GM23248 (cell line): ENCODE measurements around the gene FHL2. TPM values are rescaled to one million over a fixed set of nuclear protein-coding genes. Genes with fewer than 3 reads are reported as not detected.

ENCODE experiments used
- DNase-seq: peaks from one replicate; pipeline ENCODE4 v3.0.0-alpha.2; 2015
- H2AFZ ChIP-seq: fragments of 200-600 bp; sonication (generic); 2 replicates; pipeline ENCODE4 v1.6.1; 2016; ENCODE audit warnings: antibody characterized with exemption
- H3F3A ChIP-seq: fragments of 200-600 bp; sonication (generic); 2 replicates; pipeline ENCODE4 v1.6.1; 2016; ENCODE audit warnings: mild to moderate bottlenecking, antibody characterized with exemption, mixed run types; ENCODE audit not compliant: insufficient read depth
- H3K27ac ChIP-seq: fragments of 200-600 bp; sonication (generic); 2 replicates; pipeline ENCODE4 v1.5.1; 2016; ENCODE audit warnings: mild to moderate bottlenecking
- H3K27me3 ChIP-seq: fragments of 200-600 bp; sonication (generic); replicated peaks from 2 replicates; pipeline ENCODE4 v1.6.1; 2016; ENCODE audit warnings: mild to moderate bottlenecking; ENCODE audit not compliant: insufficient read depth
- H3K36me3 ChIP-seq: fragments of 200-600 bp; sonication (generic); 2 replicates; pipeline ENCODE4 v1.6.1; 2016; ENCODE audit warnings: low read depth, mild to moderate bottlenecking
- H3K4me1 ChIP-seq: fragments of 200-600 bp; sonication (generic); 2 replicates; pipeline ENCODE4 v1.6.1; 2016; ENCODE audit warnings: mild to moderate bottlenecking; ENCODE audit not compliant: insufficient read depth
- H3K4me2 ChIP-seq: fragments of 200-600 bp; sonication (generic); one replicate; pipeline ENCODE4 v1.6.1; 2016; ENCODE audit warnings: mild to moderate bottlenecking; ENCODE audit not compliant: unreplicated experiment
- H3K4me3 ChIP-seq: fragments of 200-600 bp; sonication (generic); 2 replicates; pipeline ENCODE4 v1.5.1; 2016; ENCODE audit warnings: mild to moderate bottlenecking
- H3K79me2 ChIP-seq: fragments of 200-600 bp; sonication (generic); 2 replicates; pipeline ENCODE4 v1.6.1; 2016; ENCODE audit warnings: mild to moderate bottlenecking; ENCODE audit not compliant: insufficient read depth
- H3K9ac ChIP-seq: fragments of 200-600 bp; sonication (generic); 2 replicates; pipeline ENCODE4 v1.6.1; 2016; ENCODE audit warnings: mild to moderate bottlenecking
- H3K9me2 ChIP-seq: fragments of 200-600 bp; sonication (generic); 2 replicates; pipeline ENCODE4 v1.6.1; 2016; ENCODE audit warnings: mixed run types, mild to moderate bottlenecking, moderate library complexity; ENCODE audit not compliant: insufficient read depth
- H3K9me3 ChIP-seq: fragments of 200-600 bp; sonication (generic); one replicate; pipeline ENCODE4 v1.6.1; 2017; ENCODE audit warnings: low read depth
- H4K20me1 ChIP-seq: fragments of 200-600 bp; sonication (generic); 2 replicates; pipeline ENCODE4 v1.6.0; 2016; ENCODE audit not compliant: insufficient read depth
- EZH2 ChIP-seq: fragments of 200-600 bp; sonication (generic); IDR thresholded peaks from 2 replicates; pipeline ENCODE4 v1.6.1; 2018; ENCODE audit warnings: antibody characterized with exemption, mild to moderate bottlenecking; ENCODE audit not compliant: insufficient read depth, poor library complexity, severe bottlenecking
- EZH2phosphoT487 ChIP-seq: fragments of 200-600 bp; sonication (generic); IDR thresholded peaks from 2 replicates; pipeline ENCODE4 v1.6.1; 2018; ENCODE audit warnings: antibody characterized with exemption, moderate library complexity, mild to moderate bottlenecking, low read depth; ENCODE audit not compliant: insufficient read depth
- WGBS, 2 experiments: methylation state at CpG; one replicate each; pipeline ENCODE4 v1.1.6; 2015 to 2017; ENCODE audit warnings: low lambda C conversion rate in 2 of 2, low coverage in 1 of 2; ENCODE audit errors: missing lambda C conversion rate in 2 of 2; 5-methylcytosine and 5-hydroxymethylcytosine counted together
- in situ Hi-C: fragments of 300-500 bp; cut with MboI; formaldehyde crosslinking; loops from 2 replicates; pipeline ENCODE4 v1.15.0; 2020
- polyA plus RNA-seq: library from polyadenylated mRNA; unstranded; fragments of >200 nt; fragmentation: Nextera tagmentation; extraction: Ambion mirVana; gene quantifications from 2 replicates; pipeline ENCODE4 v1.2.1, GENCODE V29; 2016
- total RNA-seq: library from RNA; depleted of rRNA; stranded (reverse); fragments of >200 nt; shearing (Covaris generic); gene quantifications from 2 replicates; pipeline ENCODE4 v1.2.3, GENCODE V29; 2014

Gene FHL2
- total and polyA plus RNA-seq, 2 experiments from 2014 or later: 404 to 598 TPM

DNA sequence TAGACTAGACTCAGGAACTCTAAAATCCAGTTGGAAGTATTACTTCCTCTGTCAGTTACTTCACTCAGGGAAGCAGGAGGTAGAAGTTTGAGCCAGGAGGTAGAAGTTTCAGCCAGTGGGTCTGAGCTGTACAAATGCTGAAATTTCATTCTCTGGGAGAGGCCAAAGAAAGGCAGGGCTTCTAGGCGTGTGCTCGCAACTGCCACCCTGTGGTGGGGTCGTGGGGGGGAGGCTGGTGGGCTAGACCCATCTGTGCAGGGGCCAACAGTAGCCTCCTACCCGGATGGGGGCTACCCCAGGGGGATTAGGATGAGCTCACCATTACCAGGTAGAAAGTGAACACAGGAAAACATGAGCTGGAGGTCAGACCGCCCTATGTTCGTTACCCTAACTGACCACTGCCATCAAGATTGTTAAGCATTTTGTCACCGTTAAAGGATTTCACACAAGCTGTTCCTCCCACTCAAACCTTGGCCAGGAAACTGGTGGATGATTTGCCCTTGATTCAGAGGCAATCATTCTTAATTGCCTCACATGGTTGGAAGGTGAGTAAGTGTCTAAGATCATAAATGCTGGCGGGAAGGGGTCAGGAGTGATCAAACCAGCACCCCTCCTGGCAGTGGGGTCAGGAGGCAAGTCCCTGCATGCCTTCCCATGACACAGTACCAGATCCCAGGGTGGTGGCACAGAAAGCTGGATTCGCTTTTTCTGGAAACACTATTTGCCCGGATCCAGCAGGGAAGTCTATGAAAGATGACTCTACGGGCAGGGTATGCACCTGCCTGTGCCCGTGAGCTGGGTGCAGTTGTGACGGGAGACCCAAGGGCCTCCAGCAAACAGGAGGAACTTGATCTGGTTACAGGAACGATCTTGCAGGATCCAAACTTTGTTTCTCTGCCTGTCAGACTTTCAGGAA is 5.2 kb upstream of the FHL2 start:
- 0 out of 2 replicates have a peak, but pooled peaks have one; percentile 59 for TF ChIP-seq EZH2phosphoT487
- TF ChIP-seq EZH2: no peak
- Histone ChIP-seq H3K27me3 (no peaks in the 10 kb centered on the region), H3K4me3 (peak overlapping the region; percentile 49), H3K36me3 (no peaks in the 10 kb centered on the region), H3K79me2 (peaks cover 20% of the 10 kb centered on the region), H3K4me1 (peaks cover 42% of the 10 kb centered on the region), H4K20me1 (no peaks in the 10 kb centered on the region), H3F3A (peaks cover 50% of the 10 kb centered on the region), H3K27ac (peak overlapping the region; percentile 95), H3K4me2 (peak overlapping the region; percentile 70), H3K9me3 (no peaks in the 10 kb centered on the region), H3K9ac (peak overlapping the region; percentile 67), H3K9me2 (no peaks in the 10 kb centered on the region), H2AFZ (peak overlapping the region; percentile 3; the same call in 1 of the 2 replicates)
- 12 to 20% methylated on average over 14 of the region's 14 CpGs for WGBS, 2 experiments
- peak; percentile 96 for DNase-seq
- in situ Hi-C loops: no loop called here

DNA sequence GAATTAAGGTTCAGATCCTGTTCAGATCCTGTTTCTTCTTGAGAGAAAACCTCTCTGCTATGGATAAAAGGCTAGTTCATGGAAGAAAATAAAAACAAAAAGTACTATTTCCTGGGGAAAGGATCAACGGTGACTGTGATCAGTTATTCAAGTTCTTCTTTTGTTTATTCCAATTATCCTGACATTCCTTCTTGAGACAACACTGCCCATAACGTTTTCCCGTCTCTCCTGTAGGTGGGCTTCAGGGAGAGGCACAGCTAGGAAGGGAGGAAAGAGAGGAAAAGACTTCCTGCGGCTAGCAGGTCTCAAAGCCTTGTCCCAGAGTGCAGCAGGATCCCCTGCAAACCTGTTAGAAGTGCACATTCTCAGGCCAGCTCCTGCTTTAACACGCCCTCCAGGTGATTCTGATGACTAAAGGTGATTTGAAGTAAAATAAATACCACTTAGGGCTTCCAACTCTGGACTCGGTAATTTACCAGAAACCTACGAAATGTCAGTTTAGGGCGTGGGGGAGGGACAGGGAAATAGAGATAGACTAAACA is 4.5 kb upstream of the FHL2 start:
- Histone ChIP-seq H3K4me1 (peaks cover 38% of the 10 kb centered on the region), H3K27me3 (no peaks in the 10 kb centered on the region), H3K4me3 (peak overlapping the region; percentile 49), H3K9ac (peak overlapping the region; percentile 67), H4K20me1 (no peaks in the 10 kb centered on the region), H3K4me2 (peak overlapping the region; percentile 61), H3K9me3 (no peaks in the 10 kb centered on the region), H3K9me2 (no peaks in the 10 kb centered on the region), H3F3A (peaks cover 49% of the 10 kb centered on the region), H3K36me3 (no peaks in the 10 kb centered on the region), H3K27ac (peak overlapping the region; percentile 95), H2AFZ (peak overlapping the region; percentile 3; the same call in 1 of the 2 replicates), H3K79me2 (peaks cover 28% of the 10 kb centered on the region)
- TF ChIP-seq EZH2 (no peak), EZH2phosphoT487 (no peak)
- WGBS, 2 experiments: 65 to 72% methylated on average over 8 of the region's 8 CpGs
- in situ Hi-C loops: no loop called here
- DNase-seq: no peak

DNA sequence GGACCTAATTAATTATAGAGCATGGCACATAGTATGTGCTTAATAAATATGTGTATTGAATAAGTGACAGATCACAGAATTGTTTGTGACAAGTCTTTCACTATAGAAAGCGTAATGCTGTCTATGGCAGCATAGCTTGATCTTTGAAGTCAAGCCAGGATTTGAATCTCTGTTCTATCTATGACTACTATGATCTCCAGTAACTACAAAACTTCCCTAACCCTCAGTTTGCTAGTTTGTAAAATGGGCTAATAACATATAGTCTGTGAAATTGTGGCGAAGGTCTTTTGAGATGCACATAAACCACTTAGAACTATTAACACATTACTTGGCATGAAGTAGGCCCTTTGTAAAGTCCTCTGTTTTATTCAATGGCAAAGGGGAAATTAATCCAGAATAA is 4.0 kb upstream of the FHL2 start:
- Histone ChIP-seq H3F3A (peaks cover 53% of the 10 kb centered on the region), H3K27me3 (no peaks in the 10 kb centered on the region), H3K27ac (peak overlapping the region; percentile 95), H3K9me3 (no peaks in the 10 kb centered on the region), H4K20me1 (no peaks in the 10 kb centered on the region), H3K36me3 (no peaks in the 10 kb centered on the region), H3K79me2 (peaks cover 33% of the 10 kb centered on the region), H3K4me1 (peaks cover 38% of the 10 kb centered on the region), H2AFZ (no peak overlapping the region), H3K4me3 (no peak overlapping the region), H3K4me2 (peak overlapping the region; percentile 61), H3K9ac (peak overlapping the region; percentile 67; the same call in 1 of the 2 replicates), H3K9me2 (no peaks in the 10 kb centered on the region)
- DNase-seq: no peak
- TF ChIP-seq EZH2 (no peak), EZH2phosphoT487 (no peak)
- in situ Hi-C loops: no loop called here
- WGBS, 2 experiments: 96 to 100% methylated on average over 2 of the region's 2 CpGs

DNA sequence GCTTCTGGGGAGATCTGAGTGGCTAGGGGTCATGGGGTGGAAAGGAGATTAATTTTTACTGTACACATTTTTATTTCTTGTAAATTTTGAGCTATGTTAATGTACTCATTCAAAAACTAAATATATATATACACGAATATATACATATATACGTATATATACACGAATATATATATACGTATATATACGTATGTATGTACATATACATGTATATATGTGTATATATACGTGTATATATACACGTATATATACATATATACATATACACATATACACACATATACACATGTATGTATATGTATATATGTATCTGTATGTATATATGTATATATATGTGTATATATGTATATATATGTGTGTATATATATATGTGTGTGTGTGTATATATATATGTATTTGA is 3.0 kb upstream of the FHL2 start:
- Histone ChIP-seq H3K9ac (no peak overlapping the region), H3F3A (peaks cover 61% of the 10 kb centered on the region), H3K4me1 (peaks cover 38% of the 10 kb centered on the region), H3K27me3 (no peaks in the 10 kb centered on the region), H3K9me2 (no peaks in the 10 kb centered on the region), H3K9me3 (no peaks in the 10 kb centered on the region), H3K4me2 (no peak overlapping the region), H3K27ac (no peak overlapping the region), H2AFZ (no peak overlapping the region), H3K36me3 (no peaks in the 10 kb centered on the region), H3K79me2 (peaks cover 42% of the 10 kb centered on the region), H3K4me3 (no peak overlapping the region), H4K20me1 (no peaks in the 10 kb centered on the region)
- in situ Hi-C loops: no loop called here
- 90 to 99% methylated on average over 5 to 7 of the region's 7 CpGs for WGBS, 2 experiments
- TF ChIP-seq EZH2 (no peak), EZH2phosphoT487 (no peak)
- DNase-seq: no peak
